GM19395 (cell line): Measurements from ENCODE around the gene CYSTM1.

Experiments used
- ATAC-seq: cut with Tn5 transposase; IDR thresholded peaks from one replicate; pipeline ENCODE4 v1.9.1; 2021; ENCODE audit warnings: mild to moderate bottlenecking, moderate library complexity; ENCODE audit not compliant: unreplicated experiment

The CYSTM1 gene

DNA sequence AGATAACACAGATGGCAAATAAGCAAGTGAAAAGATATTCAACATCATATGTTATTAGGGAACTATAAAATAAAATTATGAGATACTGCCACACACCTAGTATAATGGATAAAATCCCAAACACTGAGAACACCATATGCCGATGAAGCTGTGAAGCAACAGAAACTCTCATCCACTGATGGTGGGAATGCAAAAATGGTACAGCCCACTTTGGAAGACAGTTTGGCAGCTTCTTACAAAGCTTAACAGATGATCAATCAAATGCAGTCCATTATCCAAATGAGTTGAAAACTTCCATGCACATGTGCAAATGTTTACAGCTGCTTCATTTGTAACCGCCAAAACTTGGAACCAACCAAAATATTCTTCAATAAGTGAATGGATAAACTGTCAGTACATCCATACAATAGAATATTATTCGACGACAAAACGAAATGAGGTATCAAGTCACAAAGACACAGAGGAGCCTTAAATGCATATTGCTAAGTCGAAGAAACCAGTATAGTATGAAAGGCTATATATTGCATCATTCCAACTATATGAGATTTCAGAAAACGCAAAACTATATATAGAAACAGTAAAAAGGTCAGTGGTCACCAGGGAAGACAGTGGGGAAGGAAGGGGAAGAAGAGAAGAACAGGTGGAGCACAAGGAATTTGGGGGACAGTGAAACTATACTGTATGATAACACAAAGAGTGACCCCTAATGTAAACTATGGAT lies 113.0 kb downstream of the CYSTM1 start:
- ATAC-seq, result no peak

DNA sequence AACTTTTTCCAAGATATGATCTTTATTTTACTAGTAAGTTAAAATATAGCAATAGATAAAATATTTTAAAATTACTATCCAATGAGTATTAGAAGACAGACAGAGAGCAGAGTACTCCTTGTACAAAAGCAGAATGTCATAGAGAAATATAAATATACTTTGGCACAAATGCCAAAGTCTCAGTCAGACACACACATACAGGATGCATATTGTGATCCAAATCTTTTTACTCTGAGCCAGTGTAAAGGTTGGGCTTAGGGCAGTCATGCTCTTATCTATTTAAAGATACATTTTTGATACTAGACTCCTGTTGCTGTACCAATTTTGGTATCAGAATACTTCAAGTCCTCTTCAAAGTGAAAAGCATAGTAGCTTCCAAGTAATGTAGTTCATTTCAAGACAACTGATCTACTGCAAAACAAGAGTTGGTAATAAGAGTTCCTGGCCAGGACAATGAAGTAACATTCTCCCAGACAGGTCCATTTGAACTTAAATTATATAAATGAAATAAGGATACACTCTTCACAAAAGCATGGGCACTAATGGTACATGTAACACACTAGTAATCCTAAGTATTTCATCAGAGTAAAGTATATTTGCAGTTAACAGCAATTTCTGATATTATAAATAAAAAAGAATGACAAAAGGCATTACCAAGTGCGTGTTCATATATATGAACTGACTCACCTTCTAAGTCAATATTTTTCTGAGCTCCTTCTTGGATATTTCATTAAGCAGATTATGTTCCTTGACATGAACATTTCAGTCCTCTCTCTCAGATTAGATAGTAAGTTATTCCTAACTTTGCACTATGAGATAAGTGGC lies 117.4 kb downstream of the CYSTM1 start:
- no peak for ATAC-seq
